H54 (cell line): Measurements from ENCODE around the gene ADAMTS6.

ENCODE experiments used
- DNase-seq: peaks from one replicate; pipeline ENCODE4 v3.0.0; 2011; ENCODE audit warnings: low spot score, mixed read lengths; ENCODE audit not compliant: insufficient read length
- FAIRE-seq: peaks from 3 replicates; lab custom pipeline; 2011; peaks lifted over from hg19 to GRCh38; lab: Jason Lieb, UNC
- POLR2A ChIP-seq: IDR thresholded peaks from 2 replicates; pipeline ENCODE4 v1.6.1; 2011; ENCODE audit warnings: low read depth, mild to moderate bottlenecking, low read length

ADAMTS6 gene

GRCh38 chr5:65262649-65263059 lies 219.1 kb downstream of the ADAMTS6 start:
- peak; percentile 98 for FAIRE-seq
- DNase-seq, result peak; percentile 0
- TF ChIP-seq POLR2A, result no peak

DNA sequence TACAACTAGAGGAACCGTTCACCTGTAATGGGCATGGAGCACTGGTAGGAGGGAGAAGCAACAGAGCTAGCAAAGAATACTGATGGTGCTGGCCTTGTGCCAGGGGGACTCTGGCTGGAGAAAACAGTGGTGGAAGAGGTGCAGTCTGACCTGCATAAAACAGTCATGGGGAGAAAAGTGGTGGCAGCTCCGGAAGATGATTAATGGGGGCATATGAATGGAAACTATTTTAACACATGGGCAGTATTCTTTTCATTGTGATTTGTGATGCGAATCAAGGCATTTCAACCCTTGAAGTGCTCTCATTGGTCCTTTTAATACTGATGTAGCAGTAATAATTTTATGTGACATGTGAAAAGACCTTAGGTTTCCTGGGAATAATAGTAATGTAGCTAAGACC lies 219.6 kb downstream of the ADAMTS6 start:
- DNase-seq, result peak; percentile 0
- FAIRE-seq, result peak; percentile 75
- no peak for TF ChIP-seq POLR2A

DNA sequence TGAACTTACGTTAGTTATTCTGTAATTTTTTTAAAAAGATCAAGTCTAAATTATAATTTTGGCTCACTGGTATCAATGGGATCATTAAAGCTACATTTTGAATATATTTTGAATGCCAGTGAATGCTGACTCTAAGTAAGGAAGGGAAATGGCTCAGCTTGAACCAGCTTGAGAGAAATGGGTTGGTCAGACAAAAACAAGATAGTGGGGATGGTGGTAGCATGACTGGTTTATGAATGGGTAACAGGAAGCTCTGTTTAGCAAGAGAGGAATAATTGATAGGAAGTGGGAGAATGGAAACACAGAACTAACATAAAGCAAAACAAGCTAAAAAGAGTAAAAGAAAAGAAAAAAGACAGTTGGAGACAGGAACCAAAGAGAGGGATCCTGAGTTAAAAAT lies 220.2 kb downstream of the ADAMTS6 start:
- no peak for TF ChIP-seq POLR2A
- no peak for DNase-seq
- peak; percentile 20 for FAIRE-seq

DNA sequence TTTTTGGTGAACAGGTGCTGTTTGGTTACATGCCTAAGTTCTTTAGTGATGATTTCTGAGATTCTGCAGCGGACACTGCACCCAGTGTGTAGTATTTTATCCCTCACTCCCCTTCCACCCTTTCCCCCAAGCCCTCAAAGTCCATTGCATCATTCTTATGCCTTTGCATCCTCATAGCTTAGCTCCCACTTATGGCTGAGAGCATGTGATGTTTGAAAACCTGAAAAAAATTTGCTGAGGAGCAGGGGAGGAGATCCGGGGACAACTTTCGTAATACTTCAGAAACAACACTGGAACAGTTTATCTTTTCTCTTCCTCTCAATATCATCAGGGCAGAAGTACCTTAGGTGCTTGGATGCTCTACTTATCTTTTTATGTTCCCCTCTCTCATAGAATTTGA lies 226.4 kb downstream of the ADAMTS6 start:
- FAIRE-seq (no peak), DNase-seq (no peak)
- no peak for TF ChIP-seq POLR2A

DNA sequence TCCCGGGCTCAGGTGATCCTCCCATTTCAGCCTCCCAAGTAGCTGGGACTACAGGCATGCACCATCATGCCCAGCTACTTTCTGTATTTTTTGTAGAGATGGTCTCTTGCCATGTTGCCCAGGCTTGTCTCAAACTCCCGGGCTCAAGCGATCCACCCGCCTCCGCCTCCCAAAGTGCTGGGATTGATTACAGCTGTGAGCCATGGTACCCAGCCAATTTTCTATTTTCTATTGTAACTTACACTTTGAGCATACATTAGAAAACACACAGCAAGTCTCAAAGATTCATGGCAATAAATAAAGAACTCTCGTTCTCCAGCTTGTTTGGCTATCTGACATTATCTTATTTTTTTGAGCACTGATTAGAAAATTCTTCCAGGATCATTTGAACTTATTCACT lies 228.7 kb downstream of the ADAMTS6 start:
- DNase-seq, result no peak
- no peak for TF ChIP-seq POLR2A
- no peak for FAIRE-seq

- TF ChIP-seq POLR2A, result no peak
- FAIRE-seq, result no peak
- no peak for DNase-seq
These were observed 232.8 kb downstream of the ADAMTS6 start for GRCh38 chr5:65248896-65249295.

DNA sequence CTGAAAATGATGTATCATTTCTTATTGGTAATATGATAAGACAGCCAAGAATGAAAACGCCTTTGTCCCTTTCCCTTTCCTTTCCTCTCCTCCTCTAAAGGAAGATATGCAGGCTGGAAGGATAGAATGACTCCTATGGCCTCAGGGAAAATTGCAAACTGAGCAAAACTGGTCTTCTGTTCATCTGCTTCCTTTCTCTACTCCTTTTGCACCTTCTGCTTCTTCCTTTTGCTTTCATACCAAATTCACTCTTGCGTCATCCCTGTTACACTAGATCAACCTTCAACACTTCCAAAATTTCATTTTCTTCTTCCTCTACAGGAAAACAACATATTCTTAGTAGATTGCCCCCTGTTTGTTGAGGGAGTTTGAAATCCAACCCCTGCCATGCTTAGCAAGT lies 234.1 kb downstream of the ADAMTS6 start:
- FAIRE-seq (no peak), DNase-seq (no peak)
- TF ChIP-seq POLR2A, result no peak

DNA sequence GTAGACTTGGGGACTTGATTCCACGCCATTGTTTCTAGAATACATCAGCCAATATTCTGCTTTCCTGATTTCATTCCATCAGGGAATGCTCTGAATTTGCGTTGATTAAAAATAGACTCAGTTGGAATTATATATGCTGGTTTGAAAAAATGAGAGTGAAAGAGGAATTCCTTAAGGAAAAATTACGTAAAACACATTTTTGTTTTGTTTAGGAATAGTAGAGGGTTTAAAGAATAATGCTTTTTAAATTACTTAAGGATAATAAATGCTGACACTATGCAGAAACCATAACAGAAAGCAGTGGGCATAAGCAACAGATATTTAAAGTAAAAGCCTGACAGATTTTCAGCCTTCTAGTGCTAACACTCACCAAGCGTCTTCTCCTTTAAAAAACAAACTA lies 235.0 kb downstream of the ADAMTS6 start:
- DNase-seq (no peak), FAIRE-seq (no peak)
- TF ChIP-seq POLR2A, result no peak

- DNase-seq, result no peak
- TF ChIP-seq POLR2A, result no peak
- FAIRE-seq, result peak; percentile 64
These were observed 237.7 kb downstream of the ADAMTS6 start for GRCh38 chr5:65244031-65244430.

GRCh38 chr5:65243161-65243560 lies 238.6 kb downstream of the ADAMTS6 start:
- TF ChIP-seq POLR2A, result no peak
- DNase-seq, result no peak
- FAIRE-seq, result no peak

DNA sequence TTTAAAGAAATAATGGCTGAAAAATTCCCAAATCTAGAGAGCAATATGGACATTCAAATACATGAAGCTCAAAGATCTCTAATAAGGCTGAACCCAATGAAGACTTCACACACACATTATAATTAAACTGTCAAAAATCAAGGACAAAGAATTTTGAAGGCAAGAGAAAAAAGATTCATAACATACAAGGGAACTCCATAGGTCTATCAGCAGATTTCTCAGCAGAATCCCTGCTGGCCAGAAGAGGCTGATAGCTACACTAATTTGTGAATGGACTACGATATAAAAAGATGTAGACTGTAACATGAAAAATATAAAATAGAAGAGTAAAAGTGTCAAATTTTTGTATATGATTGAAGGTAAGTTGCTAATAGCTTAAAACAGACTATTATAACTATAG lies 251.9 kb downstream of the ADAMTS6 start:
- no peak for TF ChIP-seq POLR2A
- FAIRE-seq, result no peak
- no peak for DNase-seq

- DNase-seq (no peak), FAIRE-seq (peak; percentile 11)
- no peak for TF ChIP-seq POLR2A
These were observed 267.7 kb downstream of the ADAMTS6 start for GRCh38 chr5:65213921-65214525.

- no peak for TF ChIP-seq POLR2A
- peak; percentile 93 for FAIRE-seq
- peak; percentile 29 for DNase-seq
These were observed 272.4 kb downstream of the ADAMTS6 start for GRCh38 chr5:65209341-65209740.

- FAIRE-seq (peak; percentile 33), DNase-seq (no peak)
- TF ChIP-seq POLR2A, result no peak
These were observed 276.8 kb downstream of the ADAMTS6 start for GRCh38 chr5:65204966-65205365.

DNA sequence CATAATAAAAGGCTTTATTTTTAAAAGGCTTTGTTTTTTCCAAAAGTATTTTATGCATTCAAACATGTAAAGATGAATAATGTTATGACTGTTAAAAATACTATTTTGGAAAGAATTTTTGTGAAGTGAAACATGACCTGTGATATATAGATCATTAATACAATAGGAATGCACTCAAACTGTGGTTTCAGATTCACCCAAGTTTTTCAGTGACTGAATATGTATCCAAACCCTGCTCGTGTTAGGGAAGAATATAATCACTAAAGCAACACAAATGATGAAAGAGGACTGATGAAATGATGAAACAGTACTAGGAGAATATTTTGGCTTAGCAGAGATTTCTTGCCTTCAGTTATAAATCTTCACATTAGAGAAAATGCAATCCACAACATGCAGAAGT lies 278.0 kb downstream of the ADAMTS6 start:
- DNase-seq (no peak), FAIRE-seq (peak; percentile 98)

More for the DNA sequence above, 278.0 kb downstream of the ADAMTS6 start:
- no peak for TF ChIP-seq POLR2A
